ENCODE results near the gene COPS7B.

Gene COPS7B

GRCh38 chr2:231785822-231786176 is 446 bp upstream of the COPS7B start:
- no peak for DNase-seq

DNA sequence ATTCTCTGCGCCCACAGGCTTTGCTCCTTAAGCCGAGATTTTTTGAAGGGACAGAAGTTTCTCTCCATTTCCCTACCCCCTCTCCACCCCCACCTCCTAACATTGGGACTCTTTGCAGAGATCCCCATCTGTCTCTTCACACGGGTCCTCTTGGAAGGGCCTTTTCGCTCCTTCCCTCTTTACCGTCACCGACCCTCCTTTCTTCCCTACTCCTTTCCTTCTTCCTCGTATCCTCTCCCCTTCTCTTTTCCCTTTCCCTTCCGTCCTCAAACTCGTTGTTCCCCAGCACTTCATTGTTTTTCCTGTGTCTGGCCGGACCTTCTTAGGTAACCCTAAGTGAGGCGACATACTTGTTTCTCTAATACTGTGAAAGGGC is 660 bp downstream of the COPS7B start:
- peak in 1 of 2 donors; percentile 7 for DNase-seq

GRCh38 chr2:231791107-231791506 is 4.9 kb downstream of the COPS7B start:
- DNase-seq, result no peak

- DNase-seq, result no peak
These were observed 8.1 kb downstream of the COPS7B start for GRCh38 chr2:231794383-231794782.

GRCh38 chr2:231795525-231796327 is 9.5 kb downstream of the COPS7B start:
- peak; percentile 34 to 37 for DNase-seq

- DNase-seq, result peak; percentile 22 to 52
These were observed 14.3 kb downstream of the COPS7B start for GRCh38 chr2:231800493-231801091.

DNA sequence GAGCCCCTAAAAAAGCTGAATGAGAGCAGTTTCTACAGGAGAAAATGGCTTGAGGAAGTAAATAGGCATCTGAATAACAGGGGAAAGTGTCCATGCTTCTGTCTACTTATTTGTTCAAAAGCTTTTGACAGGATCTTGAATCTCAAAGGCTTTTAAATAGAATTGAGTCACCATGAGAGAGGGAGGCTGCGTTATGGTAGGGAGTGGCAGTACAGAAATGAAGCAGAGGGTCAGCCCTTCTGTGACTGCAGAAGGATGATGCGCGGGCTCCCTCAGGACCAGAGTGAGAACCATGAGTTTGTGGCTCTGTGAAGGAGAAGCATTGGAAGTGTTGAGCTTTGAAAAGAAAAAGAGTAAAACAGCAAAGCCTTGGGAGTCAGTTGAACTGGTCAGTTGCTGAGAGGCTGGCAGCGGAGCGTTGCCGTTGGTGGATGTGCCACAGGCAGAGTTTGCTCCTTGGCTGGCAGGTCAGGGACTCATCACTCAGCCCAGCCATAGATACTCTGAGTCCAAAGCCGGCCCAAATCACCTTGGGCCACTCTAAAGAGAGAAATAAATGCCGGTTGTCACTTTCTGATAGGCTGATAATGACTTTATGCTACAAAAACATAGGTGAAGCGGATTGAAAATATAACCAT is 17.4 kb downstream of the COPS7B start:
- DNase-seq, result no peak

DNA sequence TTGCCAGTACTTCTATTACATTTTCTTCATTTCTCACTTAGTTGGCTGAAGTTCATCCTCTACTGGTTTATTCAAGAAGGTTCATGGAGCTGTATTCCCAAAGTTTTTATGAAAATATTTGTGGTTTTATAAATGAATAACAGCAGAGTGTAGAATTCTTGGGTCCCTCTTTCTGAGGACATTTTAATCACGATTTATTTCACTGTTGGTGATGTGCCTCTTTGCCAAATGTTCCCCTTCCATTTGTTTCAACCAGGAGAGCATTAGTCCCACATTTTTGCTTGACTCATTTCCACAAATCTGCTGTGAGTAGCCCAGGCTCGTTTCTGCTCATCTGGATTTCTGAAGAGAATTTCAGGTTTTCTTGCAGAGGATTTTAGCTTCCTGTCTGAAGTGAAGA is 20.8 kb downstream of the COPS7B start:
- DNase-seq, result no peak

- no peak for DNase-seq
These were observed 24.7 kb downstream of the COPS7B start for GRCh38 chr2:231810905-231811304.

- no peak for DNase-seq
These were observed 30.2 kb downstream of the COPS7B start for GRCh38 chr2:231816327-231817026.

- no peak for DNase-seq
These were observed 33.3 kb downstream of the COPS7B start for GRCh38 chr2:231819447-231820042.

- no peak for DNase-seq
These were observed 34.6 kb downstream of the COPS7B start for GRCh38 chr2:231820786-231821303.

DNA sequence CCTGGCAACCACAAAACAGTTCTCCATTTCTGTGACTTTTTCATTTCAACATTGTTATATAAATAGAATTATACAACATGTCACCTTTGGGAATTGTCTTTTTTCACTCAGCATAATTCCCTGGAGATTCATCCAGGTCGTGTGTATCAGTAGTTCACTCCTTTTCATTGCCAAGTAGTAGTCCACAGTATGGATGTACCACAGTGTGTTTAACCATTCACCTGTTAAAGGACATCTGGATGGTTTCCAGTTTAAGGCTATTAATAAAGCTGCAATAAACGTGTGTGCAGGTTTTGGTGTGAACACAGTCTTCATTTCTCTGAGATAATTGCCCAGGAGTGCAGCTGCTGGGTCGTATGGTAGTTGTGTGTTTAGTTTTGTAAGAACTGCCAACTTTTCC is 35.7 kb downstream of the COPS7B start:
- DNase-seq, result no peak

DNA sequence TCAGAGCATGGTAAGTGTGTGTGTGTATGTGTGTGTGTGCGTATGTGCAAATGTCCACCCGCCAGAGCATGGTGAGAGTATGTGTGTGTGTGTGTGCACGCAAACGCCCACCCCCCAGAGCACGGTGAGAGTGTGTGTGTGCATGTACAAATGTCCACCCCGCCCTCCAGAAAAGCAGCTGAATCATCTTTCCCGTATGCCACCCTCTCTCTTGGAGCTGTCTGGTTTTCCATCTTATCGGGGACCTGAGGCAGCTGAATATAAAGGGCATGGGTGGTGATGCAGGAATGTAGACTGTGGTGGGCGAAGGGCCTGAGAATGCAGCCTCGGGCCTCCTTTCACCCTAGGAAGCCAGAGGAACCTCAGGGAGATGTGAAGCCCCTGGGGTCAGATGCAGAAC is 66.9 kb downstream of the COPS7B start:
- no peak for DNase-seq

- DNase-seq, result no peak
These were observed 68.4 kb downstream of the COPS7B start for GRCh38 chr2:231854616-231855125.

DNA sequence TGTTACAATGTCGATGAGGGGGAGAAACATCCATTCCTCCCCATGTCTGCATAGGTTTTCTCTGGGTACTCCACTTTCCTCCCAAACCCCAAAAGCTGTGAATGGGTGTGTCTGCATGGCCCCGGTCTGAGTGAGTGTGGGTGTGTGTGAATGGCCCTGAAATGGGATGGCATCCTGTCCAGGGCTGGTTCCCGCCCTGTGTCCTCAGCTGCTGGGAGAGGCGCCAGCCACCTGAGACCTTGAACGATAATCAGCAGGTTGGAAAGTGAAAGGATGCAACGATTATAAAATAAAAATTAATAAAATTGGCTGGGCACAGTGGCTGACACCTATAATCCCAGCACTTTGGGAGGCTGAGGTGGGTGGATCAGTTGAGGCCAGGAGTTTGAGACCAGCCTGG is 70.7 kb downstream of the COPS7B start:
- no peak for DNase-seq
